Liver (tissue), 9 donors: ENCODE results near the gene ENPP4. TPM values are rescaled to one million over a fixed set of nuclear protein-coding genes. Genes with fewer than 3 reads are reported as not detected.

Experiments
- DNase-seq: peaks from one replicate; pipeline ENCODE4 v3.0.0-alpha.2; 2017; ENCODE audit warnings: low spot score
- H3K27ac ChIP-seq, 2 donors: one replicate each; pipeline ENCODE4 v1.7.0; 2013; ENCODE audit warnings: inconsistent platforms in 2 of 2, low read length in 2 of 2, control low read depth in 1 of 2, low read depth in 1 of 2, mild to moderate bottlenecking in 1 of 2
- H3K27me3 ChIP-seq, 4 donors: one replicate each; pipeline versions ENCODE4 v1.6.1 to v1.7.0; 2013; ENCODE audit warnings: low read length in 3 of 4, inconsistent platforms in 1 of 4, mild to moderate bottlenecking in 1 of 4, moderate library complexity in 1 of 4; ENCODE audit not compliant: control insufficient read depth in 4 of 4, insufficient read depth in 4 of 4
- H3K36me3 ChIP-seq, 4 donors: one replicate each; pipeline versions ENCODE4 v1.6.1 to v1.7.0; 2013; ENCODE audit warnings: low read length in 3 of 4, mild to moderate bottlenecking in 3 of 4, low read depth in 1 of 4, moderate library complexity in 1 of 4; ENCODE audit not compliant: control insufficient read depth in 4 of 4, insufficient read depth in 3 of 4
- H3K4me1 ChIP-seq, 4 donors: one replicate each; pipeline versions ENCODE4 v1.6.1 to v1.7.0; 2013; ENCODE audit warnings: low read length in 3 of 4, mild to moderate bottlenecking in 3 of 4, moderate library complexity in 1 of 4; ENCODE audit not compliant: control insufficient read depth in 4 of 4, insufficient read depth in 4 of 4
- H3K4me3 ChIP-seq, 3 donors: one replicate each; pipeline versions ENCODE4 v1.6.1 to v1.7.0; 2013; ENCODE audit warnings: low read length in 3 of 3, control low read depth in 1 of 3, low read depth in 1 of 3, mild to moderate bottlenecking in 1 of 3
- H3K9ac ChIP-seq, 2 donors: one replicate each; pipeline ENCODE4 v1.7.0; 2013; ENCODE audit warnings: low read length in 2 of 2, mild to moderate bottlenecking in 2 of 2, moderate library complexity in 2 of 2, control low read depth in 1 of 2, low read depth in 1 of 2
- H3K9me3 ChIP-seq, 4 donors: one replicate each; pipeline versions ENCODE4 v1.6.1 to v1.7.0; 2013; ENCODE audit warnings: low read length in 3 of 4; ENCODE audit not compliant: control insufficient read depth in 4 of 4
- ATF3 ChIP-seq: IDR thresholded peaks from 2 replicates; pipeline ENCODE4 v1.6.1; 2016; ENCODE audit warnings: antibody characterized with exemption
- EGR1 ChIP-seq, 2 donors: IDR thresholded peaks; 2 replicates each; pipeline ENCODE4 v1.6.1; 2016 to 2018; ENCODE audit warnings: antibody characterized with exemption in 2 of 2, low read depth in 2 of 2
- FOXA1 ChIP-seq: IDR thresholded peaks from 2 replicates; pipeline ENCODE4 v1.6.1; 2016; ENCODE audit warnings: antibody characterized with exemption
- GABPA ChIP-seq, 2 donors: IDR thresholded peaks in 1 of 2; conservative IDR thresholded peaks in 1 of 2; 2 replicates each; pipeline ENCODE4 v1.6.1; 2016; ENCODE audit warnings: antibody characterized with exemption in 2 of 2, mild to moderate bottlenecking in 1 of 2, moderate library complexity in 1 of 2
- HNF4A ChIP-seq, 2 donors: conservative IDR thresholded peaks; 2 replicates each; pipeline ENCODE4 v1.6.1; 2016; ENCODE audit warnings: antibody characterized with exemption in 2 of 2, mild to moderate bottlenecking in 2 of 2
- HNF4G ChIP-seq: IDR thresholded peaks from 2 replicates; pipeline ENCODE4 v1.6.1; 2016; ENCODE audit warnings: antibody characterized with exemption
- NR2F2 ChIP-seq: IDR thresholded peaks from 2 replicates; pipeline ENCODE4 v1.6.1; 2016; ENCODE audit warnings: antibody characterized with exemption
- RAD21 ChIP-seq, 2 donors: IDR thresholded peaks; 2 replicates each; pipeline ENCODE4 v1.6.1; 2016; ENCODE audit warnings: antibody characterized with exemption in 2 of 2, mild to moderate bottlenecking in 2 of 2
- RXRA ChIP-seq, 2 donors: IDR thresholded peaks; 2 replicates each; pipeline ENCODE4 v1.6.1; 2017 to 2018; ENCODE audit warnings: antibody characterized with exemption in 2 of 2, mild to moderate bottlenecking in 1 of 2
- SP1 ChIP-seq: IDR thresholded peaks from 2 replicates; pipeline ENCODE4 v1.6.1; 2018; ENCODE audit warnings: antibody characterized with exemption, mild to moderate bottlenecking
- TAF1 ChIP-seq: conservative IDR thresholded peaks from 2 replicates; pipeline ENCODE4 v1.6.1; 2016; ENCODE audit warnings: antibody characterized with exemption, mild to moderate bottlenecking
- YY1 ChIP-seq: IDR thresholded peaks from 2 replicates; pipeline ENCODE4 v1.6.1; 2016; ENCODE audit warnings: antibody characterized with exemption, mild to moderate bottlenecking
- WGBS: extraction: QIAGEN DNeasy Blood & Tissue Kit; methylation state at CpG from one replicate; pipeline ENCODE4 v1.1.7; 2013; 5-methylcytosine and 5-hydroxymethylcytosine counted together
- polyA plus RNA-seq, 2 donors: library from polyadenylated mRNA; stranded (reverse) in 1 of 2; unstranded in 1 of 2; fragments of 200-250 nt in 1 of 2; fragments of >200 nt in 1 of 2; fragmentation: Nextera tagmentation in 1 of 2; extraction: Ambion mirVana in 1 of 2; gene quantifications; one replicate each; pipeline versions ENCODE4 v1.2.1 to v1.2.3, GENCODE V29; 2013 to 2015
- total RNA-seq, 2 donors: library from RNA; depleted of rRNA; stranded (reverse); fragments of >200 nt; gene quantifications; one replicate each; pipeline ENCODE4 v1.2.3, GENCODE V29; 2014
- TF ChIP-seq, protein P1 (sequence below): IDR thresholded peaks from 2 replicates; pipeline ENCODE4 v1.6.1; 2016; ENCODE audit warnings: antibody characterized with exemption
- TF ChIP-seq, protein P2 (sequence below): IDR thresholded peaks from 2 replicates; pipeline ENCODE4 v1.6.1; 2016; ENCODE audit warnings: antibody characterized with exemption
- TF ChIP-seq, protein P3 (sequence below): IDR thresholded peaks from 2 replicates; pipeline ENCODE4 v1.6.1; 2016; ENCODE audit warnings: antibody characterized with exemption, mild to moderate bottlenecking
- donor health status: healthy.
- donor health status: healthy.
- donor health status: healthy.
- donor health status: healthy.
- donor health status: healthy.

Gene ENPP4
- total and polyA plus RNA-seq, 4 donors = 3.6 to 12.6 (median 4.8) TPM

DNA sequence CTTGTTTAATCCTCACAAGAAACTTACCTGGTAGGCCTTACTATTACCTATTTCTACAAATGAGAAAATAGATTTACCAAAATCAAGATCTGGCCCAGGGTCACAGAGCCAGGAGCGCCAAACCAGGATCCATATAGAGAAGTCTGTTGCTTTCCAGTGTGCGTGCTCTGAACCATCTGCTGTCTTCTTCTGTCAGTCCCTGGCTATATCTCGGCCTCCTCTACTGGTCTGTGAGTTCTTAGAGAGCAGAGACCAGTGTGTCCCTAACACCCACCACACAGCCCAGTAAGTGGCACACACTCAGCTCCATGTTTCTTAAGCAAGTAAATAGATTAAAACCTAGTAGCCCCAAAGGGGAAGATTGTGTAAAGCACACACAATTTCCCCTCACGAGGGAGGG is 59.9 kb downstream of the ENPP4 start (continued):
- TF ChIP-seq FOXA1 = no peak
- TF ChIP-seq, protein P1, sequence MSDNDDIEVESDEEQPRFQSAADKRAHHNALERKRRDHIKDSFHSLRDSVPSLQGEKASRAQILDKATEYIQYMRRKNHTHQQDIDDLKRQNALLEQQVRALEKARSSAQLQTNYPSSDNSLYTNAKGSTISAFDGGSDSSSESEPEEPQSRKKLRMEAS = no peak
- no peak for TF ChIP-seq HNF4A (conservative IDR thresholded peaks at IDR 0.05)
- TF ChIP-seq, protein P2, sequence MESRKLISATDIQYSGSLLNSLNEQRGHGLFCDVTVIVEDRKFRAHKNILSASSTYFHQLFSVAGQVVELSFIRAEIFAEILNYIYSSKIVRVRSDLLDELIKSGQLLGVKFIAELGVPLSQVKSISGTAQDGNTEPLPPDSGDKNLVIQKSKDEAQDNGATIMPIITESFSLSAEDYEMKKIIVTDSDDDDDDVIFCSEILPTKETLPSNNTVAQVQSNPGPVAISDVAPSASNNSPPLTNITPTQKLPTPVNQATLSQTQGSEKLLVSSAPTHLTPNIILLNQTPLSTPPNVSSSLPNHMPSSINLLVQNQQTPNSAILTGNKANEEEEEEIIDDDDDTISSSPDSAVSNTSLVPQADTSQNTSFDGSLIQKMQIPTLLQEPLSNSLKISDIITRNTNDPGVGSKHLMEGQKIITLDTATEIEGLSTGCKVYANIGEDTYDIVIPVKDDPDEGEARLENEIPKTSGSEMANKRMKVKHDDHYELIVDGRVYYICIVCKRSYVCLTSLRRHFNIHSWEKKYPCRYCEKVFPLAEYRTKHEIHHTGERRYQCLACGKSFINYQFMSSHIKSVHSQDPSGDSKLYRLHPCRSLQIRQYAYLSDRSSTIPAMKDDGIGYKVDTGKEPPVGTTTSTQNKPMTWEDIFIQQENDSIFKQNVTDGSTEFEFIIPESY = no peak
- no peak for TF ChIP-seq RAD21 (IDR thresholded peaks at IDR 0.05)
- TF ChIP-seq TAF1 = no peak
- TF ChIP-seq ATF3 = no peak

DNA sequence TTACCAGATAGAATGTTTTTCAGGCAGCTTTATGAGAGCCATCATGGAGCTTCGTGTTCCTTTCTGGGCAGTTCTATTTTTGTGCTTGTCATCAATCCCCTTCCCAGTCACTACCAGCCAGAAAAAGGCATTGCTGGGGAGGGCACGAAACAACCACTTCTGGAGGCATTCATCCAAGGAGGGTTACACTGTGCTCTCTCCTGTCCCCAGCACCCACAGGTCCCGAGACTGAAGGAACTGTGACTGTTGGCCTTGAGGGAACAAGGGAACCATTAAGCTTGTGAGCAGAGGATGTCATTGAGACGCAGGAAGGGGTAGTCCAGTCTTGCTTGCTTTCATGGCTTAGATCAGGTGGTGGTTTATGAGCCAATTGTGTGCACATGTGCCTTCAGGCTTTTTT is 61.1 kb downstream of the ENPP4 start:
- H3K9ac ChIP-seq = no peak overlapping the region
- WGBS = 91% methylated on average over 4 of the region's 4 CpGs
- TF ChIP-seq YY1 (no peak), SP1 (no peak), FOXA1 (no peak), ATF3 (no peak)
- TF ChIP-seq, protein P3, sequence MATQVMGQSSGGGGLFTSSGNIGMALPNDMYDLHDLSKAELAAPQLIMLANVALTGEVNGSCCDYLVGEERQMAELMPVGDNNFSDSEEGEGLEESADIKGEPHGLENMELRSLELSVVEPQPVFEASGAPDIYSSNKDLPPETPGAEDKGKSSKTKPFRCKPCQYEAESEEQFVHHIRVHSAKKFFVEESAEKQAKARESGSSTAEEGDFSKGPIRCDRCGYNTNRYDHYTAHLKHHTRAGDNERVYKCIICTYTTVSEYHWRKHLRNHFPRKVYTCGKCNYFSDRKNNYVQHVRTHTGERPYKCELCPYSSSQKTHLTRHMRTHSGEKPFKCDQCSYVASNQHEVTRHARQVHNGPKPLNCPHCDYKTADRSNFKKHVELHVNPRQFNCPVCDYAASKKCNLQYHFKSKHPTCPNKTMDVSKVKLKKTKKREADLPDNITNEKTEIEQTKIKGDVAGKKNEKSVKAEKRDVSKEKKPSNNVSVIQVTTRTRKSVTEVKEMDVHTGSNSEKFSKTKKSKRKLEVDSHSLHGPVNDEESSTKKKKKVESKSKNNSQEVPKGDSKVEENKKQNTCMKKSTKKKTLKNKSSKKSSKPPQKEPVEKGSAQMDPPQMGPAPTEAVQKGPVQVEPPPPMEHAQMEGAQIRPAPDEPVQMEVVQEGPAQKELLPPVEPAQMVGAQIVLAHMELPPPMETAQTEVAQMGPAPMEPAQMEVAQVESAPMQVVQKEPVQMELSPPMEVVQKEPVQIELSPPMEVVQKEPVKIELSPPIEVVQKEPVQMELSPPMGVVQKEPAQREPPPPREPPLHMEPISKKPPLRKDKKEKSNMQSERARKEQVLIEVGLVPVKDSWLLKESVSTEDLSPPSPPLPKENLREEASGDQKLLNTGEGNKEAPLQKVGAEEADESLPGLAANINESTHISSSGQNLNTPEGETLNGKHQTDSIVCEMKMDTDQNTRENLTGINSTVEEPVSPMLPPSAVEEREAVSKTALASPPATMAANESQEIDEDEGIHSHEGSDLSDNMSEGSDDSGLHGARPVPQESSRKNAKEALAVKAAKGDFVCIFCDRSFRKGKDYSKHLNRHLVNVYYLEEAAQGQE = no peak
- TF ChIP-seq, protein P1 = no peak
- H3K4me1 ChIP-seq = no peaks in the 10 kb centered on the region
- DNase-seq = no peak
- H3K27ac ChIP-seq = no peak overlapping the region
- H3K9me3 ChIP-seq = no peaks in the 10 kb centered on the region
- no peaks in the 10 kb centered on the region for H3K27me3 ChIP-seq
- H3K4me3 ChIP-seq = no peak overlapping the region
- H3K36me3 ChIP-seq = no peaks in the 10 kb centered on the region

- Histone ChIP-seq H3K27ac (no peak overlapping the region), H3K27me3 (no peaks in the 10 kb centered on the region), H3K4me1 (no peaks in the 10 kb centered on the region), H3K9ac (no peak overlapping the region), H3K9me3 (no peaks in the 10 kb centered on the region), H3K4me3 (no peak overlapping the region), H3K36me3 (no peaks in the 10 kb centered on the region)
- WGBS = 65% methylated on average over 1 of the region's 1 CpG
- no peak for DNase-seq
- TF ChIP-seq GABPA (IDR thresholded peaks at IDR 0.05 in 1 of 2, conservative IDR thresholded peaks at IDR 0.05 in 1 of 2) = no peak
- TF ChIP-seq SP1 = no peak
- no peak for TF ChIP-seq YY1
- TF ChIP-seq RXRA (IDR thresholded peaks at IDR 0.05) = no peak
- no peak for TF ChIP-seq HNF4A (conservative IDR thresholded peaks at IDR 0.05)
- TF ChIP-seq, protein P2 = no peak
- TF ChIP-seq ATF3 = no peak
- TF ChIP-seq NR2F2 = no peak
- TF ChIP-seq, protein P3 = no peak
- TF ChIP-seq HNF4G = no peak
- TF ChIP-seq FOXA1 = no peak
- TF ChIP-seq EGR1 (IDR thresholded peaks at IDR 0.05; ENCODE audit: low read depth in 2 of 2) = no peak
Measured at GRCh38 chr6:46191961-46192360, 62.2 kb downstream of the ENPP4 start.
